ENCODE results near the gene ALK. TPM values are rescaled to one million over a fixed set of nuclear protein-coding genes. Genes with fewer than 3 reads are reported as not detected.

Gene ALK
- total RNA-seq, 4 donors from 2014 or later, result 0.06 to 4.1 TPM; not detected in 2

- no peak for TF ChIP-seq POLR2A (IDR thresholded peaks at IDR 0.05)
- TF ChIP-seq CTCF (IDR thresholded peaks at IDR 0.05), result no peak
- H3K36me3 ChIP-seq, result no peaks in the 10 kb centered on the region
- no peaks in the 10 kb centered on the region for H3K9me3 ChIP-seq
- no peak overlapping the region for H3K27ac ChIP-seq
- H3K4me3 ChIP-seq, result no peak overlapping the region
- intact Hi-C loops (cut with DNase I; ENCODE audit: low total_unique reads), result no loop called here
- no peaks in the 10 kb centered on the region for H3K27me3 ChIP-seq
- H3K4me1 ChIP-seq, result no peaks in the 10 kb centered on the region
- DNase-seq, result no peak
Observed at GRCh38 chr2:29430382-29431112, 490.8 kb downstream of the ALK start.

GRCh38 chr2:29426354-29426753 is 495.0 kb downstream of the ALK start:
- no peak overlapping the region for H3K4me3 ChIP-seq
- no peaks in the 10 kb centered on the region for H3K36me3 ChIP-seq
- TF ChIP-seq CTCF (IDR thresholded peaks at IDR 0.05) (no peak), POLR2A (IDR thresholded peaks at IDR 0.05) (no peak)
- H3K9me3 ChIP-seq, result no peaks in the 10 kb centered on the region
- no peak overlapping the region for H3K27ac ChIP-seq
- no peaks in the 10 kb centered on the region for H3K4me1 ChIP-seq
- H3K27me3 ChIP-seq, result no peaks in the 10 kb centered on the region
- intact Hi-C loops (cut with DNase I; ENCODE audit: low total_unique reads), result no loop called here
- DNase-seq, result no peak

- no peak for DNase-seq
- TF ChIP-seq POLR2A (IDR thresholded peaks at IDR 0.05), result no peak
- no peak for TF ChIP-seq CTCF (IDR thresholded peaks at IDR 0.05)
- Histone ChIP-seq H3K4me3 (no peak overlapping the region), H3K27ac (no peak overlapping the region), H3K4me1 (no peaks in the 10 kb centered on the region), H3K36me3 (no peaks in the 10 kb centered on the region), H3K9me3 (no peaks in the 10 kb centered on the region), H3K27me3 (no peaks in the 10 kb centered on the region)
- intact Hi-C loops (cut with DNase I; ENCODE audit: low total_unique reads), result no loop called here
Observed at GRCh38 chr2:29425866-29426265, 495.5 kb downstream of the ALK start.

- H3K4me1 ChIP-seq, result no peaks in the 10 kb centered on the region
- no peaks in the 10 kb centered on the region for H3K36me3 ChIP-seq
- no peaks in the 10 kb centered on the region for H3K27me3 ChIP-seq
- TF ChIP-seq POLR2A (IDR thresholded peaks at IDR 0.05), result no peak
- TF ChIP-seq CTCF (IDR thresholded peaks at IDR 0.05), result no peak
- no peaks in the 10 kb centered on the region for H3K9me3 ChIP-seq
- no peak overlapping the region for H3K27ac ChIP-seq
- intact Hi-C loops (cut with DNase I; ENCODE audit: low total_unique reads), result no loop called here
- DNase-seq, result no peak
- H3K4me3 ChIP-seq, result no peak overlapping the region
Observed at GRCh38 chr2:29423061-29423666, 498.2 kb downstream of the ALK start.

GRCh38 chr2:29420999-29421782 is 500.2 kb downstream of the ALK start:
- H3K4me1 ChIP-seq, result no peaks in the 10 kb centered on the region
- TF ChIP-seq CTCF (IDR thresholded peaks at IDR 0.05) (no peak), POLR2A (IDR thresholded peaks at IDR 0.05) (no peak)
- no peaks in the 10 kb centered on the region for H3K9me3 ChIP-seq
- DNase-seq, result no peak
- intact Hi-C loops (cut with DNase I; ENCODE audit: low total_unique reads), result no loop called here
- H3K36me3 ChIP-seq, result no peaks in the 10 kb centered on the region
- H3K27me3 ChIP-seq, result no peaks in the 10 kb centered on the region
- H3K4me3 ChIP-seq, result no peak overlapping the region
- H3K27ac ChIP-seq, result no peak overlapping the region
